ENCODE data around the gene ADTRP. TPM values are rescaled to one million over a fixed set of nuclear protein-coding genes. Genes with fewer than 3 reads are reported as not detected.
"Not testable (repeated sequence)": the region's sequence is repeated elsewhere in the genome, so short reads cannot be mapped to it uniquely, and the experiment has no call there.

ADTRP gene
- polyA plus RNA-seq, 1 donor (not counting 4 experiments of a cell fraction or from before 2014, with no cell fraction given), result 16.7 TPM

GRCh38 chr6:11681357-11681756, 97.2 kb downstream of the ADTRP start:
- TF ChIP-seq CTCF (optimal IDR thresholded peaks at IDR 0.05 in 1 of 3, IDR thresholded peaks at IDR 0.05 in 1 of 3, conservative IDR thresholded peaks at IDR 0.05 in 1 of 3; ENCODE audit: extremely low read depth in 1 of 3, insufficient read depth in 2 of 3, low read length in 3 of 3) (no peak), EZH2 (IDR thresholded peaks at IDR 0.05; ENCODE audit: low read length) (no peak)
- Histone ChIP-seq H2AFZ (ENCODE audit: control insufficient read depth, low read length) (no peak overlapping the region), H3K4me1 (ENCODE audit: control insufficient read depth, extremely low read depth, insufficient read depth, low read length) (peaks cover 18% of the 10 kb centered on the region), H3K4me3 (ENCODE audit: control insufficient read depth in 2 of 3, extremely low read depth in 1 of 3, insufficient read depth in 2 of 3, low read depth in 1 of 3, low read length in 3 of 3) (no peak overlapping the region), H3K9ac (ENCODE audit: control insufficient read depth, extremely low read depth, insufficient read depth, low read length) (no peak overlapping the region), H3K4me2 (ENCODE audit: control insufficient read depth, extremely low read depth, insufficient read depth, low read depth, low read length) (no peak overlapping the region), H3K27ac (ENCODE audit: control insufficient read depth, insufficient read depth, low read length) (no peak overlapping the region), H3K9me1 (ENCODE audit: control insufficient read depth, extremely low read depth, insufficient read depth, low read length) (no peaks in the 10 kb centered on the region), H3K27me3 (ENCODE audit: control insufficient read depth, extremely low read depth, insufficient read depth, low read length) (no peaks in the 10 kb centered on the region), H3K9me3 (ENCODE audit: control insufficient read depth, low read depth, low read length) (peaks cover 2% of the 10 kb centered on the region), H4K20me1 (ENCODE audit: control insufficient read depth, extremely low read depth, insufficient read depth, low read length) (no peaks in the 10 kb centered on the region), H3K79me2 (ENCODE audit: control insufficient read depth, insufficient read depth, low read length) (no peaks in the 10 kb centered on the region), H3K36me3 (ENCODE audit: control insufficient read depth in 2 of 2, extremely low read depth in 1 of 2, insufficient read depth in 2 of 2, low read length in 2 of 2) (no peaks in the 10 kb centered on the region)
- DNase-seq (ENCODE audit: low read depth, low spot score) (no peak), FAIRE-seq (no peak)
- dilution Hi-C loops (cut with MboI; ENCODE audit: extremely low pct_ligation_motif_present, low sequenced_read_pairs), result no loop called here

GRCh38 chr6:11680479-11680878, 98.1 kb downstream of the ADTRP start:
- H3K27me3 ChIP-seq (ENCODE audit: control insufficient read depth, extremely low read depth, insufficient read depth, low read length); H3K9me1 ChIP-seq (ENCODE audit: control insufficient read depth, extremely low read depth, insufficient read depth, low read length); H3K79me2 ChIP-seq (ENCODE audit: control insufficient read depth, insufficient read depth, low read length); H4K20me1 ChIP-seq (ENCODE audit: control insufficient read depth, extremely low read depth, insufficient read depth, low read length); H3K4me1 ChIP-seq (ENCODE audit: control insufficient read depth, extremely low read depth, insufficient read depth, low read length); H3K9ac ChIP-seq (ENCODE audit: control insufficient read depth, extremely low read depth, insufficient read depth, low read length); H3K4me2 ChIP-seq (ENCODE audit: control insufficient read depth, extremely low read depth, insufficient read depth, low read depth, low read length); H3K36me3 ChIP-seq (ENCODE audit: control insufficient read depth in 2 of 2, extremely low read depth in 1 of 2, insufficient read depth in 2 of 2, low read length in 2 of 2); H2AFZ ChIP-seq (ENCODE audit: control insufficient read depth, low read length); H3K4me3 ChIP-seq (ENCODE audit: control insufficient read depth in 2 of 3, extremely low read depth in 1 of 3, insufficient read depth in 2 of 3, low read depth in 1 of 3, low read length in 3 of 3); H3K27ac ChIP-seq (ENCODE audit: control insufficient read depth, insufficient read depth, low read length); FAIRE-seq; H3K9me3 ChIP-seq (ENCODE audit: control insufficient read depth, low read depth, low read length); dilution Hi-C loops (cut with MboI; ENCODE audit: extremely low pct_ligation_motif_present, low sequenced_read_pairs); DNase-seq (ENCODE audit: low read depth, low spot score): not testable (repeated sequence)

- dilution Hi-C loops (cut with MboI; ENCODE audit: extremely low pct_ligation_motif_present, low sequenced_read_pairs), result no loop called here
- no peak overlapping the region for H3K4me2 ChIP-seq (ENCODE audit: control insufficient read depth, extremely low read depth, insufficient read depth, low read depth, low read length)
- H3K9me3 ChIP-seq (ENCODE audit: control insufficient read depth, low read depth, low read length), result peaks cover 2% of the 10 kb centered on the region
- no peak overlapping the region for H3K27ac ChIP-seq (ENCODE audit: control insufficient read depth, insufficient read depth, low read length)
- no peaks in the 10 kb centered on the region for H3K9me1 ChIP-seq (ENCODE audit: control insufficient read depth, extremely low read depth, insufficient read depth, low read length)
- no peaks in the 10 kb centered on the region for H3K36me3 ChIP-seq (ENCODE audit: control insufficient read depth in 2 of 2, extremely low read depth in 1 of 2, insufficient read depth in 2 of 2, low read length in 2 of 2)
- no peaks in the 10 kb centered on the region for H4K20me1 ChIP-seq (ENCODE audit: control insufficient read depth, extremely low read depth, insufficient read depth, low read length)
- no peak overlapping the region for H3K4me3 ChIP-seq (ENCODE audit: control insufficient read depth in 2 of 3, extremely low read depth in 1 of 3, insufficient read depth in 2 of 3, low read depth in 1 of 3, low read length in 3 of 3)
- FAIRE-seq (no peak), DNase-seq (ENCODE audit: low read depth, low spot score) (no peak)
- H3K27me3 ChIP-seq (ENCODE audit: control insufficient read depth, extremely low read depth, insufficient read depth, low read length), result no peaks in the 10 kb centered on the region
- no peaks in the 10 kb centered on the region for H3K4me1 ChIP-seq (ENCODE audit: control insufficient read depth, extremely low read depth, insufficient read depth, low read length)
- H3K79me2 ChIP-seq (ENCODE audit: control insufficient read depth, insufficient read depth, low read length), result no peaks in the 10 kb centered on the region
- TF ChIP-seq EZH2 (IDR thresholded peaks at IDR 0.05; ENCODE audit: low read length) (no peak), CTCF (optimal IDR thresholded peaks at IDR 0.05 in 1 of 3, IDR thresholded peaks at IDR 0.05 in 1 of 3, conservative IDR thresholded peaks at IDR 0.05 in 1 of 3; ENCODE audit: extremely low read depth in 1 of 3, insufficient read depth in 2 of 3, low read length in 3 of 3) (no peak)
- H2AFZ ChIP-seq (ENCODE audit: control insufficient read depth, low read length), result no peak overlapping the region
- H3K9ac ChIP-seq (ENCODE audit: control insufficient read depth, extremely low read depth, insufficient read depth, low read length), result no peak overlapping the region
Observed at GRCh38 chr6:11679099-11679498, 99.5 kb downstream of the ADTRP start.
